Measurements from ENCODE around the gene PBX1.

PBX1 gene

GRCh38 chr1:164643018-164643417 lies 84.0 kb downstream of the PBX1 start:
- TF ChIP-seq CTCF (IDR thresholded peaks at IDR 0.05; ENCODE audit: low read depth, low read length): no peak
- no peak for DNase-seq (ENCODE audit: extremely low read depth, low read depth)

GRCh38 chr1:164644268-164644667 lies 85.3 kb downstream of the PBX1 start:
- no peak for TF ChIP-seq CTCF (IDR thresholded peaks at IDR 0.05; ENCODE audit: low read depth, low read length)
- no peak for DNase-seq (ENCODE audit: extremely low read depth, low read depth)

GRCh38 chr1:164644774-164645644 lies 86.0 kb downstream of the PBX1 start:
- DNase-seq (ENCODE audit: extremely low read depth, low read depth): no peak
- TF ChIP-seq CTCF (IDR thresholded peaks at IDR 0.05; ENCODE audit: low read depth, low read length): no peak

GRCh38 chr1:164645921-164646320 lies 86.9 kb downstream of the PBX1 start:
- TF ChIP-seq CTCF (IDR thresholded peaks at IDR 0.05; ENCODE audit: low read depth, low read length): no peak
- DNase-seq (ENCODE audit: extremely low read depth, low read depth): no peak

- TF ChIP-seq CTCF (IDR thresholded peaks at IDR 0.05; ENCODE audit: low read depth, low read length): no peak
These were observed 88.2 kb downstream of the PBX1 start for GRCh38 chr1:164647211-164647610.

GRCh38 chr1:164648636-164649035 lies 89.7 kb downstream of the PBX1 start:
- no peak for TF ChIP-seq CTCF (IDR thresholded peaks at IDR 0.05; ENCODE audit: low read depth, low read length)
- no peak for DNase-seq (ENCODE audit: extremely low read depth, low read depth)

More at GRCh38 chr1:164647211-164647610, 88.2 kb downstream of the PBX1 start:
- no peak for DNase-seq (ENCODE audit: extremely low read depth, low read depth)

- DNase-seq (ENCODE audit: extremely low read depth, low read depth): no peak
- TF ChIP-seq CTCF (IDR thresholded peaks at IDR 0.05; ENCODE audit: low read depth, low read length): no peak
These were observed 90.2 kb downstream of the PBX1 start for GRCh38 chr1:164649146-164649545.

Data from AG09319 (cell line).